Activated CD4-positive, alpha-beta memory T cell treated with anti-CD3 and anti-CD28 coated beads for 36 hours (primary cell): ENCODE measurements around the gene UNC13D. TPM values are rescaled to one million over a fixed set of nuclear protein-coding genes. Genes with fewer than 3 reads are reported as not detected.
"Not testable (repeated sequence)": the region's sequence is repeated elsewhere in the genome, so short reads cannot be mapped to it uniquely, and the experiment has no call there.

Experiments used
- CTCF ChIA-PET: fragments of 350-600 bp; sonication (Branson Sonifier 250); formaldehyde crosslinking; loops from one replicate; lab custom pipeline; 2021; ENCODE audit warnings: antibody characterized with exemption, inconsistent platforms; lab: Charles Lee
- POLR2A ChIA-PET: fragments of 350-600 bp; sonication (Branson Sonifier 250); formaldehyde crosslinking; loops from one replicate; lab custom pipeline; 2021; ENCODE audit warnings: antibody characterized with exemption; lab: Charles Lee
- DNase-seq: peaks from one replicate; pipeline ENCODE4 v3.0.0-alpha.2; 2020
- H3K27ac Mint-ChIP-seq: one replicate; pipeline ENCODE4 v1.8.0; 2021; ENCODE audit warnings: mixed read lengths
- H3K27me3 Mint-ChIP-seq: one replicate; pipeline ENCODE4 v1.8.0; 2021; ENCODE audit warnings: mixed read lengths
- H3K36me3 Mint-ChIP-seq: one replicate; pipeline ENCODE4 v1.8.0; 2021; ENCODE audit warnings: mixed read lengths
- H3K4me1 Mint-ChIP-seq: one replicate; pipeline ENCODE4 v1.8.0; 2021; ENCODE audit warnings: low read depth, mixed read lengths
- H3K4me3 Mint-ChIP-seq: one replicate; pipeline ENCODE4 v1.8.0; 2021; ENCODE audit warnings: mild to moderate bottlenecking, mixed read lengths
- H3K9me3 Mint-ChIP-seq: one replicate; pipeline ENCODE4 v1.8.0; 2021; ENCODE audit warnings: mixed read lengths
- intact Hi-C: fragments of 100-400 bp; cut with micrococcal nuclease; formaldehyde crosslinking; loops from one replicate; pipeline ENCODE4 v1.15.1; 2023
- total RNA-seq, 2 experiments: library from RNA; stranded (reverse); gene quantifications; one replicate each; pipeline ENCODE4 v1.2.3, GENCODE V29; 2021

The UNC13D gene
- total RNA-seq, 2 experiments from 2014 or later: 135 to 139 TPM

GRCh38 chr17:75817571-75817970 lies 26.6 kb downstream of the UNC13D start:
- H3K9me3 Mint-ChIP-seq: no peaks in the 10 kb centered on the region
- no peak for DNase-seq
- intact Hi-C loops: no loop called here
- H3K27ac Mint-ChIP-seq: no peak overlapping the region
- peaks cover 24% of the 10 kb centered on the region for H3K36me3 Mint-ChIP-seq
- H3K27me3 Mint-ChIP-seq: no peaks in the 10 kb centered on the region
- ChIA-PET POLR2A (no interaction called here), CTCF (interaction anchor here (1.1 to 1.7 kb wide), 3 partner anchors 9 to 67 kb away, joined by 3 to 5 read pairs (median 3); no protein-coding TSS in a partner anchor)
- no peak overlapping the region for H3K4me3 Mint-ChIP-seq
- H3K4me1 Mint-ChIP-seq: peaks cover 21% of the 10 kb centered on the region

GRCh38 chr17:75816693-75817092 lies 27.5 kb downstream of the UNC13D start:
- peaks cover 27% of the 10 kb centered on the region for H3K36me3 Mint-ChIP-seq
- no peak for DNase-seq
- no peak overlapping the region for H3K27ac Mint-ChIP-seq
- H3K9me3 Mint-ChIP-seq: no peaks in the 10 kb centered on the region
- no peak overlapping the region for H3K4me3 Mint-ChIP-seq
- intact Hi-C loops: no loop called here
- POLR2A ChIA-PET: no interaction called here
- no peaks in the 10 kb centered on the region for H3K27me3 Mint-ChIP-seq
- CTCF ChIA-PET: interaction anchor here (1.1 to 1.4 kb wide), 3 partner anchors 10 to 31 kb away, joined by 3 to 5 read pairs (median 4); no protein-coding TSS in a partner anchor
- peaks cover 12% of the 10 kb centered on the region for H3K4me1 Mint-ChIP-seq

- H3K4me3 Mint-ChIP-seq: no peak overlapping the region
- DNase-seq: no peak
- H3K27ac Mint-ChIP-seq: no peak overlapping the region
- no peaks in the 10 kb centered on the region for H3K27me3 Mint-ChIP-seq
- POLR2A ChIA-PET: no interaction called here
- H3K36me3 Mint-ChIP-seq: peaks cover 21% of the 10 kb centered on the region
- H3K9me3 Mint-ChIP-seq: no peaks in the 10 kb centered on the region
- CTCF ChIA-PET: interaction anchor here (0.5 to 2.2 kb wide), 5 partner anchors 11 to 68 kb away, joined by 3 to 8 read pairs (median 4); no protein-coding TSS in a partner anchor
- intact Hi-C loops: no loop called here
- peaks cover 2% of the 10 kb centered on the region for H3K4me1 Mint-ChIP-seq
Observed at GRCh38 chr17:75815399-75815798, 28.8 kb downstream of the UNC13D start.

- no peaks in the 10 kb centered on the region for H3K27me3 Mint-ChIP-seq
- ChIA-PET CTCF (interaction anchor here (0.9 to 2.2 kb wide), 3 partner anchors 12 to 67 kb away, joined by 3 to 8 read pairs (median 4); no protein-coding TSS in a partner anchor), POLR2A (no interaction called here)
- intact Hi-C loops: no loop called here
- peaks cover 2% of the 10 kb centered on the region for H3K4me1 Mint-ChIP-seq
- no peak overlapping the region for H3K4me3 Mint-ChIP-seq
- H3K9me3 Mint-ChIP-seq: no peaks in the 10 kb centered on the region
- peaks cover 21% of the 10 kb centered on the region for H3K36me3 Mint-ChIP-seq
- no peak overlapping the region for H3K27ac Mint-ChIP-seq
- no peak for DNase-seq
Observed at GRCh38 chr17:75814900-75815373, 29.3 kb downstream of the UNC13D start.

- Mint-ChIP-seq H3K9me3 (no peaks in the 10 kb centered on the region), H3K4me3 (no peak overlapping the region), H3K36me3 (peaks cover 15% of the 10 kb centered on the region), H3K27me3 (no peaks in the 10 kb centered on the region), H3K4me1 (peaks cover 2% of the 10 kb centered on the region), H3K27ac (no peak overlapping the region)
- POLR2A ChIA-PET: no interaction called here
- CTCF ChIA-PET: interaction anchor here (1.2 to 2.2 kb wide), 2 partner anchors 13 to 64 kb away, joined by 3 to 8 read pairs; no protein-coding TSS in a partner anchor
- no peak for DNase-seq
- intact Hi-C loops: no loop called here
Observed at GRCh38 chr17:75814021-75814395, 30.2 kb downstream of the UNC13D start.

GRCh38 chr17:75813081-75814020 lies 30.9 kb downstream of the UNC13D start:
- no peak overlapping the region for H3K27ac Mint-ChIP-seq
- intact Hi-C loops: no loop called here
- no peak overlapping the region for H3K4me3 Mint-ChIP-seq
- ChIA-PET CTCF (interaction anchor here (1.2 to 1.3 kb wide), 2 partner anchors 35 to 63 kb away, joined by 3 read pairs; no protein-coding TSS in a partner anchor), POLR2A (no interaction called here)
- H3K9me3 Mint-ChIP-seq: no peaks in the 10 kb centered on the region
- peaks cover 7% of the 10 kb centered on the region for H3K4me1 Mint-ChIP-seq
- peaks cover 10% of the 10 kb centered on the region for H3K36me3 Mint-ChIP-seq
- no peaks in the 10 kb centered on the region for H3K27me3 Mint-ChIP-seq
- DNase-seq: no peak

GRCh38 chr17:75812096-75813013 lies 31.8 kb downstream of the UNC13D start:
- no peak overlapping the region for H3K27ac Mint-ChIP-seq
- no peak for DNase-seq
- ChIA-PET POLR2A (no interaction called here), CTCF (interaction anchor here (1.3 kb wide), 1 partner anchor 36 kb away, joined by 3 read pairs; no protein-coding TSS in a partner anchor)
- no peaks in the 10 kb centered on the region for H3K27me3 Mint-ChIP-seq
- H3K4me1 Mint-ChIP-seq: peaks cover 7% of the 10 kb centered on the region
- intact Hi-C loops: no loop called here
- no peak overlapping the region for H3K4me3 Mint-ChIP-seq
- H3K9me3 Mint-ChIP-seq: no peaks in the 10 kb centered on the region
- H3K36me3 Mint-ChIP-seq: peaks cover 10% of the 10 kb centered on the region

- Mint-ChIP-seq H3K27me3 (no peaks in the 10 kb centered on the region), H3K36me3 (peaks cover 8% of the 10 kb centered on the region), H3K4me3 (no peak overlapping the region), H3K27ac (no peak overlapping the region), H3K9me3 (no peaks in the 10 kb centered on the region), H3K4me1 (peaks cover 7% of the 10 kb centered on the region)
- ChIA-PET POLR2A (interaction anchor here (0.6 kb wide), 1 partner anchor 24 kb away, joined by 4 read pairs; no protein-coding TSS in a partner anchor), CTCF (interaction anchor here (0.7 to 1.6 kb wide), 2 partner anchors 12 to 37 kb away, joined by 3 to 4 read pairs; no protein-coding TSS in a partner anchor)
- no peak for DNase-seq
- intact Hi-C loops: no loop called here
Observed at GRCh38 chr17:75811174-75811573, 33.0 kb downstream of the UNC13D start.

- H3K27me3 Mint-ChIP-seq, H3K4me1 Mint-ChIP-seq, H3K4me3 Mint-ChIP-seq, H3K9me3 Mint-ChIP-seq, DNase-seq, intact Hi-C loops, H3K36me3 Mint-ChIP-seq, H3K27ac Mint-ChIP-seq: not testable (repeated sequence)
- ChIA-PET CTCF (interaction anchor here (0.7 to 1.6 kb wide), 3 partner anchors 11 to 144 kb away, joined by 3 to 4 read pairs (median 3); partner anchors contain the start of gene RECQL5), POLR2A (interaction anchor here (0.7 kb wide), 1 partner anchor 386 kb away, joined by 5 read pairs; no protein-coding TSS in a partner anchor)
Observed at GRCh38 chr17:75810756-75811155, 33.4 kb downstream of the UNC13D start.

GRCh38 chr17:75810216-75810615 lies 34.0 kb downstream of the UNC13D start:
- Mint-ChIP-seq H3K36me3 (peaks cover 8% of the 10 kb centered on the region), H3K9me3 (no peaks in the 10 kb centered on the region), H3K27ac (no peak overlapping the region), H3K4me1 (peaks cover 7% of the 10 kb centered on the region), H3K27me3 (no peaks in the 10 kb centered on the region), H3K4me3 (no peak overlapping the region)
- intact Hi-C loops: no loop called here
- DNase-seq: no peak
- ChIA-PET POLR2A (interaction anchor here (0.7 kb wide), 1 partner anchor 385 kb away, joined by 5 read pairs; no protein-coding TSS in a partner anchor), CTCF (interaction anchor here (0.7 to 1.6 kb wide), 3 partner anchors 11 to 143 kb away, joined by 3 to 4 read pairs (median 3); partner anchors contain the start of gene RECQL5)

- H3K4me3 Mint-ChIP-seq: no peak overlapping the region
- H3K36me3 Mint-ChIP-seq: peaks cover 8% of the 10 kb centered on the region
- no peaks in the 10 kb centered on the region for H3K9me3 Mint-ChIP-seq
- ChIA-PET CTCF (interaction anchor here (1.0 to 2.5 kb wide), 5 partner anchors 11 to 62 kb away, joined by 3 to 7 read pairs (median 4); no protein-coding TSS in a partner anchor), POLR2A (interaction anchor here (1.0 to 1.4 kb wide), 2 partner anchors 14 to 30 kb away, joined by 3 read pairs; no protein-coding TSS in a partner anchor)
- H3K4me1 Mint-ChIP-seq: peaks cover 7% of the 10 kb centered on the region
- H3K27me3 Mint-ChIP-seq: no peaks in the 10 kb centered on the region
- intact Hi-C loops: no loop called here
- DNase-seq: no peak
- H3K27ac Mint-ChIP-seq: no peak overlapping the region
Observed at GRCh38 chr17:75809631-75810111, 34.5 kb downstream of the UNC13D start.
